Endometrial microvascular endothelial cells (primary cell): ENCODE results near the gene C1orf232. TPM values are rescaled to one million over a fixed set of nuclear protein-coding genes. Genes with fewer than 3 reads are reported as not detected.

Source experiments
- in situ Hi-C: cut with HindIII; loops from 2 replicates; pipeline ENCODE4 v1.10.0; 2017; ENCODE audit warnings: low sequenced_read_pairs, low pct_unique_long_range_greater_than_20kb; ENCODE audit errors: inconsistent ontology term
- total RNA-seq: library from RNA; depleted of rRNA; stranded (reverse); fragments of >200 nt; gene quantifications from one replicate; pipeline ENCODE4 v1.2.3, GENCODE V29; 2015; ENCODE audit errors: inconsistent ontology term

Gene C1orf232
- total RNA-seq, 1 donor from 2014 or later = not detected

GRCh38 chr1:26160527-26161414, 8.0 kb downstream of the C1orf232 start:
- in situ Hi-C loops = no loop called here

GRCh38 chr1:26159743-26160039, 9.1 kb downstream of the C1orf232 start:
- in situ Hi-C loops = no loop called here

GRCh38 chr1:26158908-26159742, 9.6 kb downstream of the C1orf232 start, which contains the start of gene FAM110D:
FAM110D (plus strand) TSS chr1:26159079; CDS start chr1:26161292, 2,213 bp downstream.
- in situ Hi-C loops = no loop called here

- in situ Hi-C loops = no loop called here
These were observed 10.4 kb downstream of the C1orf232 start for GRCh38 chr1:26158271-26158907.

- in situ Hi-C loops = no loop called here
These were observed 12.3 kb downstream of the C1orf232 start for GRCh38 chr1:26156285-26157038.

GRCh38 chr1:26155370-26156284, 13.1 kb downstream of the C1orf232 start:
- in situ Hi-C loops = no loop called here

GRCh38 chr1:26154750-26155149, 14.0 kb downstream of the C1orf232 start:
- in situ Hi-C loops = no loop called here

- in situ Hi-C loops = no loop called here
These were observed 14.7 kb downstream of the C1orf232 start for GRCh38 chr1:26153966-26154532.

- in situ Hi-C loops = no loop called here
These were observed 19.9 kb downstream of the C1orf232 start for GRCh38 chr1:26148887-26149286.

- in situ Hi-C loops = no loop called here
These were observed 22.8 kb downstream of the C1orf232 start for GRCh38 chr1:26145960-26146294.

GRCh38 chr1:26145041-26145959, 23.5 kb downstream of the C1orf232 start:
- in situ Hi-C loops = no loop called here

- in situ Hi-C loops = no loop called here
These were observed 26.6 kb downstream of the C1orf232 start for GRCh38 chr1:26142159-26142558.

- in situ Hi-C loops = no loop called here
These were observed 29.7 kb downstream of the C1orf232 start for GRCh38 chr1:26138974-26139558.

GRCh38 chr1:26134466-26134865, 34.3 kb downstream of the C1orf232 start:
- in situ Hi-C loops = no loop called here

GRCh38 chr1:26132834-26133167, 36.0 kb downstream of the C1orf232 start:
- in situ Hi-C loops = no loop called here

GRCh38 chr1:26132128-26132833, 36.5 kb downstream of the C1orf232 start:
- in situ Hi-C loops = no loop called here
